ENCODE results near the gene USP30. TPM values are rescaled to one million over a fixed set of nuclear protein-coding genes. Genes with fewer than 3 reads are reported as not detected.

The USP30 gene
- total RNA-seq, 1 donor from 2014 or later = 13.6 TPM

GRCh38 chr12:109069307-109070271 is 17.2 kb downstream of the USP30 start:
- H3K27ac Mint-ChIP-seq (ENCODE audit: unreplicated experiment) = no peak overlapping the region
- peaks cover 30% of the 10 kb centered on the region for H3K36me3 Mint-ChIP-seq (ENCODE audit: low read depth, unreplicated experiment)
- peaks cover 4% of the 10 kb centered on the region for H3K27me3 Mint-ChIP-seq (ENCODE audit: unreplicated experiment)
- no peak for TF ChIP-seq CTCF (IDR thresholded peaks at IDR 0.05; ENCODE audit: unreplicated experiment)
- no peaks in the 10 kb centered on the region for H3K9me3 Mint-ChIP-seq (ENCODE audit: unreplicated experiment)
- peak; percentile 9 for DNase-seq (ENCODE audit: low spot score)
- no peak overlapping the region for H3K4me3 Mint-ChIP-seq (ENCODE audit: unreplicated experiment)
- peaks cover 12% of the 10 kb centered on the region for H3K4me1 Mint-ChIP-seq (ENCODE audit: unreplicated experiment)

DNA sequence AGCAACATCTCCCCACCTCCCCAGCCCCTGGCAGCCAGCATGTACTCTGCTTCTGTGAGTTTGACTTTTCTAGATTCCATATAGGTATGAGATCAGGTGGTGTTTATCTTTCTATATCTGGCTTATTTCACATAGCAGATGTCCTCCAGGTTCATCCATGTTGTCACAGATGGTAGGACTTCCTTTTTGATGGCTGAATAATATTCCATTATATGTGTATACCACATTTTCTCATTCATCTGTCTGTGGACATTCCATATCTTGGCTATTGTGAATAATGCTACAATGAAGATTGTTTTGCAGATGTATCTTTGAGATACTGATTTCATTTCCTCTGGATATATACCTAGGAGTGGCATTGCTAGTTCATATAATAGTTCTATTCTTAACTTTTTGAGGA is 22.5 kb downstream of the USP30 start:
- H3K4me3 Mint-ChIP-seq (ENCODE audit: unreplicated experiment) = peak overlapping the region; percentile 23
- H3K27me3 Mint-ChIP-seq (ENCODE audit: unreplicated experiment) = no peaks in the 10 kb centered on the region
- H3K27ac Mint-ChIP-seq (ENCODE audit: unreplicated experiment) = no peak overlapping the region
- peaks cover 38% of the 10 kb centered on the region for H3K36me3 Mint-ChIP-seq (ENCODE audit: low read depth, unreplicated experiment)
- H3K4me1 Mint-ChIP-seq (ENCODE audit: unreplicated experiment) = peaks cover 3% of the 10 kb centered on the region
- H3K9me3 Mint-ChIP-seq (ENCODE audit: unreplicated experiment) = no peaks in the 10 kb centered on the region
- no peak for DNase-seq (ENCODE audit: low spot score)
- TF ChIP-seq CTCF (IDR thresholded peaks at IDR 0.05; ENCODE audit: unreplicated experiment) = no peak

GRCh38 chr12:109082751-109083150 is 30.4 kb downstream of the USP30 start:
- H3K4me1 Mint-ChIP-seq (ENCODE audit: unreplicated experiment) = peaks cover 6% of the 10 kb centered on the region
- H3K27me3 Mint-ChIP-seq (ENCODE audit: unreplicated experiment) = no peaks in the 10 kb centered on the region
- peaks cover 35% of the 10 kb centered on the region for H3K36me3 Mint-ChIP-seq (ENCODE audit: low read depth, unreplicated experiment)
- TF ChIP-seq CTCF (IDR thresholded peaks at IDR 0.05; ENCODE audit: unreplicated experiment) = no peak
- no peak overlapping the region for H3K4me3 Mint-ChIP-seq (ENCODE audit: unreplicated experiment)
- H3K9me3 Mint-ChIP-seq (ENCODE audit: unreplicated experiment) = no peaks in the 10 kb centered on the region
- no peak overlapping the region for H3K27ac Mint-ChIP-seq (ENCODE audit: unreplicated experiment)
- DNase-seq (ENCODE audit: low spot score) = no peak

DNA sequence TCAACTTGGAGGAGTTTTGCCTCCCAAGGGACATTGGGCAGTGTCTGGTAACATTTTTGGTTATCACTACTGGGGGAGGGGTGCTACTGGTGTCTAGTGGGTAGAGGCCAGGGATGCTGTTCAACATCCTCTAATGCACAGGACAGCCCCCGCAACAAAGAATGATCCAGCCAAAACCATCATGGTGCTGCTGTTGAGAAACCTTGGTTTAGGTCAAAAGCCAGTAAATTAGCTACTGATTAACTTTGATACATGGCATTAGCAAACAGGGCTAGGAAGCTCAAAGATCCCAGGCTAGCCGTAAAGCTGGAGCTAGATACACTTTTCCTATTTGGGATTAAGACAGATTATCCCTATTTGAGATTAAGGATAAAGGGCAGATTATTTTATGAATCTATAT is 32.0 kb downstream of the USP30 start:
- Mint-ChIP-seq H3K4me1 (ENCODE audit: unreplicated experiment) (peaks cover 6% of the 10 kb centered on the region), H3K27me3 (ENCODE audit: unreplicated experiment) (no peaks in the 10 kb centered on the region), H3K9me3 (ENCODE audit: unreplicated experiment) (no peaks in the 10 kb centered on the region), H3K36me3 (ENCODE audit: low read depth, unreplicated experiment) (peaks cover 37% of the 10 kb centered on the region), H3K27ac (ENCODE audit: unreplicated experiment) (no peak overlapping the region), H3K4me3 (ENCODE audit: unreplicated experiment) (no peak overlapping the region)
- DNase-seq (ENCODE audit: low spot score) = no peak
- no peak for TF ChIP-seq CTCF (IDR thresholded peaks at IDR 0.05; ENCODE audit: unreplicated experiment)

DNA sequence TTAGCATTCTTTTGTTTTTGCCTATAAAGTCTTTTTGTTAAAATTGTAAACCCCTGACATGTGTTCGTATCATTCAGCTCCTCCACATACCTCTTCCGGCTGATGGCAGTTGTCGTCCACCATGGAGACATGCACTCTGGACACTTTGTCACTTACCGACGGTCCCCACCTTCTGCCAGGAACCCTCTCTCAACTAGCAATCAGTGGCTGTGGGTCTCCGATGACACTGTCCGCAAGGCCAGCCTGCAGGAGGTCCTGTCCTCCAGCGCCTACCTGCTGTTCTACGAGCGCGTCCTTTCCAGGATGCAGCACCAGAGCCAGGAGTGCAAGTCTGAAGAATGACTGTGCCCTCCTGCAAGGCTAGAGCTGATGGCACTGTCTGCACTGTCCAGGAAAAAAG is 33.2 kb downstream of the USP30 start:
- no peak for TF ChIP-seq CTCF (IDR thresholded peaks at IDR 0.05; ENCODE audit: unreplicated experiment)
- Mint-ChIP-seq H3K27ac (ENCODE audit: unreplicated experiment) (no peak overlapping the region), H3K27me3 (ENCODE audit: unreplicated experiment) (no peaks in the 10 kb centered on the region), H3K9me3 (ENCODE audit: unreplicated experiment) (no peaks in the 10 kb centered on the region), H3K4me1 (ENCODE audit: unreplicated experiment) (peaks cover 6% of the 10 kb centered on the region), H3K36me3 (ENCODE audit: low read depth, unreplicated experiment) (peaks cover 39% of the 10 kb centered on the region), H3K4me3 (ENCODE audit: unreplicated experiment) (no peak overlapping the region)
- no peak for DNase-seq (ENCODE audit: low spot score)
